GM21360 (cell line): ENCODE measurements around the gene MRGPRD.
"Not testable (repeated sequence)": the region's sequence is repeated elsewhere in the genome, so short reads cannot be mapped to it uniquely, and the experiment has no call there.

ENCODE experiments used
- ATAC-seq: cut with Tn5 transposase; IDR thresholded peaks from one replicate; pipeline ENCODE4 v1.9.1; 2021; ENCODE audit warnings: mild to moderate bottlenecking, moderate library complexity; ENCODE audit not compliant: unreplicated experiment

The MRGPRD gene

GRCh38 chr11:68994894-68995285, 14.1 kb upstream of the MRGPRD start:
- ATAC-seq: no peak

DNA sequence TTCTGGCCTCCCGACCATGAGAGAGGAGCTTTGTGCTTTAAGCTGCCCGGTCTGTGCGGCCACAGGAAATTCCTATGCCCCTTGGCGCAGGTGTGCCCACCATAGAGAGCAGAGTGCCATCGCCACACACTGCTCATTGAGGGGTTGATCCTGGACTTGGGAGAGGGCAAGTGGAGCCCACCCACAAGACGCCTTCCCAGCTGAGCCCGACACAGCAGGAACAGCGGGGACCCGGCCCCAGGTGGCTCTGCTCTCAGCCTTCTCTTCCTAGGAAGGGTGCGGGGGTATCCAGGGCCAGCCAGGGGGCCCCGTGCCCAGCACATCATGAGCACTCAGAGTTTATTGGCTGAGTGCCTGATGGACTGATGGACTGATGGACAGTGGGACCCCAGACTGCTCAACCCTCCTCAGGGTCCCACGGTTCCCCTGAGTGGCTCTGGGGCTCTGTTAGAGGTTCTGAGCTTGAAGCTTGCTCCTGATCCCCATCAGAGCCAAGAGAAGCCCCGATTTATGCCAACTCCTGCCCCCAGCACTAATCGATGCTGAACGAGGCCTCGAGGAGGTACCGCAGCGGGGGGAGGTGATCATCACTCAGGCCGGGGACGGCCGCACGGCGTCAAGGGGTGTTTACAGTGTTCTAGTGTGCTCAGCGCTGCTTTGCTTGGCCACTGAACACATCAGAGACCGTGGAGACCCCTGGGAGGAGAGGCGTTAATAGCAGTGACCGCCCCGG, 13.5 kb upstream of the MRGPRD start:
- ATAC-seq: no peak

DNA sequence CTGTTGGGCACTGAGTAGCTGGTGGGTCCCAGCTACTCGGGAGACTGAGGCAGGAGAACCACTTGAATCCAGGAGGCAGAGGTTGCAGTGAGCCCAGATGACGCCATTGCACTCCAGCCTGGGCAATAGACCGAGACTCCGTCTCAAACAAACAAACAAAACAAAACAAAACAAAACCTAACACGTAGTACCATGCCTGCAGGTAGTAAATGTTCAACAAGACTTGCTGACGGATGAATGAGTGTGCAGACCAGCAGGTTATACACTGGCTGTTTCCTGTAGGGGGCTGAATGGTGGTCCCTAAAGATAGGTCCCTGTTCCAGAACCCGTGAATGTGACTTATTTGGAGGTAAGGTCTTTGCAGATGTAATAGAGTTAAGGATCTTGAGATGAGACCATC, 12.8 kb upstream of the MRGPRD start:
- ATAC-seq: no peak

GRCh38 chr11:68992743-68993255, 12.0 kb upstream of the MRGPRD start:
- no peak for ATAC-seq

DNA sequence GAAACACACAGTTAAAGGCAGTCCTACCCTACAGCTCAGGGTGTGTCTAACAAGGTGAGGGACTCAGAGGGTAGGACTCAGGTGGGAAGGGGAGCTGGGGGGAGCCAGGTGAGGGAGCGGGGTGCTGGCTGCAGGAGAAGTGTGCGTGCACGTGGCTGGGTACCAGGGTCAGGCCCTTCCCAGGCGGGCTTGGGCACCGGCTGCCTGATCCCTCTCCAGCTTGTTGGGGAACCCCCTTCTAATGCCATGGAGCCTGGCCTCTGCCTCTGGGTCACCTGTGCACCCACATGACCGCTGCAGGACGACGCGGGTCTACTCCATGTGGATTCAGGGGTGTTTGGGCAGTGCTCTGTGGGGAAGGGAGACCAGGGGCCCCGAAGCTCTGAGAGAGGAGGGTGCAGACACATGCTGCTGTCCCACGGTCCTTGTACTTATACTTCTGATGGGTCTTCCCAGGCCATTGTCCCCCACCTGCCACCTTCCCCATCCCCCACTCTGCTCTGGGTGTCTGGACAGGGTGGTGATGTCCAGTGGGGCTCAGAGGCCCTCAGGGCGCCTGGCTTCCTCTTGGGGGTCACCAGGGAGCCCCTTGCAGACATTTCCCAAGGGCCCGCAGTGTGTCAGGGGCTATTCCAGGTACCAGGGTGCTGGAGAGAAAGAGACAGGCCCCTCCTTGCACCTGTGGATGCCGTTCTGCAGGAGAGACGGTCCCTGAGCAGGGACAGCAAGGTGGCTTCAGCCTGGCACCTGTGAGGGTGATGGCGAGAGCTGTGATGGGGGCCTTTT, 10.4 kb upstream of the MRGPRD start:
- no peak for ATAC-seq

DNA sequence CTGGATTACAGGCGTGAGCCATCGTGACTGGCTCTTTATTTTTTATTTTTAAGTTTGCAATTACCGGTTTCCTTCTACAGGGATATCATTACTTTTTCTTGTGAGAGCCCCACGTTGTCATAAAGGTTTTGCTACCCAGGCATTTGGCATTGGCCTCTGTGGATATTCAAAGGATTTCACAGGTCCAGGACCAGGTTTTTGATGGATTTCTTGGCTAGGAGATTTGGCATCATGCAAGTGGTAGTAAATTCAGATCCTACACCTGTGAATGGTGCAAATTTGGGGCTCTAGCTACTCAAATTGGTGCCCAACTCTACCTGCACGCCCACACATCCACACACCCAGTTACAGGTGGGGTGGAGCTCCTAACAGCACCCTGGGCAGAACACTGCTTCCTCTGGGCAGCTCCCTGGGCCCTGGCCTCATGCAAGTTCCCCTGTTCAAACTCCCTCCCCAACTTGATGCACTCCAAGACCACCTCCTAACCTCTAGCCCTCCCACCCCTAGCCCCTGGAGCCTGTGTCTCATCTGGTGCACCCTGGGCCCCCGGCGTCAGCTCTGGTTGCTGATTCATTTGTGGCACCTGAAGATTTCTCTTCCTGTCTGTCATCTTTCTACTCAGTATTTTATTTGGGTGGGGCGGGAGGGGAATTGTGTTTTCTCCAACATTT, 9.3 kb upstream of the MRGPRD start:
- ATAC-seq: no peak

GRCh38 chr11:68988491-68988890, 7.7 kb upstream of the MRGPRD start:
- no peak for ATAC-seq

- no peak for ATAC-seq
These were observed 6.4 kb upstream of the MRGPRD start for GRCh38 chr11:68987211-68987610.

GRCh38 chr11:68983801-68984200, 3.0 kb upstream of the MRGPRD start:
- no peak for ATAC-seq

DNA sequence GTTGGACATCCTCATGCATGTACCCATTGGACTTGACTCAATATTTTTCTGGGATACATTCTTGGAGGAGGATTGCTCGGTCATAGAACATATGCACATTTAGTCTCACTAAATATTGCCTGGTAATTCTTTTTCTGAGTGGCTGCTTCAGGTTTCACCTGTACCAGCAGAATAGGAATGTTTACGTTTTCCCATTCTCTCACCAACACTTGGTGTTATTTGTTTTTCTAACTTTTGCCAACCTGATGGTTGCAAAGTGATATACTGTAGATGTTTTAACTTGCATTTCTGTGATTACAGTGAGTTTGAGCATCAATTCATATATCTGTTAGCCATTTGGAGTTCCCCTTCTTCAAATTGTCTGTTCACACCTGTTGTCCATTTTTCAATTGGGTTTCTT, 1.3 kb upstream of the MRGPRD start:
- ATAC-seq: no peak

GRCh38 chr11:68979931-68980775, 633 bp downstream of the MRGPRD start:
- no peak for ATAC-seq

- ATAC-seq: no peak
These were observed 1.7 kb downstream of the MRGPRD start for GRCh38 chr11:68978931-68979594.

DNA sequence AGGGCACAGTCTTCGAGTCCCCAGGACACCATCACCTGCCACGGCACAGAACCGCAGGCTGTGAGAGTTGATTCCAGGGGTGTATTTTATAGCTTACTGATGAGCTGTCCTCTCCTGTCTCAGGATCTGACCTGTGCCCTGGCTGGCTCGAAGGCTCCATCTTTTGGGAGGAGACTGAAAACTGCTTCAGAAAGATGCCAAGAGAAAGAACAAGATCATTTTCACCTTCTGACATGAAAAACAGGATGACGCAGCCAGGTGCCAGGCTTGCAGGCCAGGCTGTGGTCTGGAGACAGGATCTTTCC, 2.2 kb downstream of the MRGPRD start:
- no peak for ATAC-seq

- no peak for ATAC-seq
These were observed 2.8 kb downstream of the MRGPRD start for GRCh38 chr11:68977781-68978625.

- no peak for ATAC-seq
These were observed 4.2 kb downstream of the MRGPRD start for GRCh38 chr11:68976563-68976962.

DNA sequence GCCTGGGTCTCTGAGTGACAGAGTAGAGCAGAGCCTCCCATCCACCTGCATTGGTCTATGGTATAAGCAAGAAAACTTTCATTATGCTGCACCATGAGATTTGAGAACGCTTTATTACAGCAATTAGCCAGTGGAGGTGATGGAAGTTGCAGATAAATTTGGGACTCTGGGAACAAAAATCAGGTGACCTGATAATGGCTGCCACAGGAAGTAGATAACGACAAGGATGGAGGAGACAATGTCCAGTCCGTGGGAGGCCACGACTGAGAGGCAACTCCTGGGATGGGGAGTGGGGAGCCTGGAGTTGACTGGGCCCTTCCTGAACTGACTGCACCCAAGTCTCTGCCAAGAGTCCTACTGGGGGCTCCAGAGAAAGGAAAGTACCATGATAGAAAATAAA, 4.7 kb downstream of the MRGPRD start:
- ATAC-seq: no peak

- ATAC-seq: no peak
These were observed 6.2 kb downstream of the MRGPRD start for GRCh38 chr11:68974421-68975194.

DNA sequence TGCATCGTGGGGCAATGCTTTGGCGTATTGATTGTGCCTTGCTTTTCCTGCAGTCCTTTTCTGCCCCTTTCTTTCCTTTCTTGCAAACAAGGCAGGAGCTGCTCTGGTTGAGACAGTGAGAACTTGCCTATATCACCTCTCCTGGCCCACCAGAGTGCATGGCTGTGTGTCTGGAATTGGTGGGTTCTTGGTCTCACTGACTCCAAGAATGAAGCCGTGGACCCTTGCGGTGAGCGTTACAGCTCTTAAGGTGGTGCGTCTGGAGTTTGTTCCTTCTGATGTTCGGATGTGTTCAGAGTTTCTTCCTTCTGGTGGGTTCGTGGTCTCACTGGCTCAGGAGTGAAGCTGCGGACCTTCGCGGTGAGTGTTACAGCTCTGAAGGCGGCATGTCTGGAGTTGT, 7.1 kb downstream of the MRGPRD start:
- ATAC-seq: not testable (repeated sequence)

DNA sequence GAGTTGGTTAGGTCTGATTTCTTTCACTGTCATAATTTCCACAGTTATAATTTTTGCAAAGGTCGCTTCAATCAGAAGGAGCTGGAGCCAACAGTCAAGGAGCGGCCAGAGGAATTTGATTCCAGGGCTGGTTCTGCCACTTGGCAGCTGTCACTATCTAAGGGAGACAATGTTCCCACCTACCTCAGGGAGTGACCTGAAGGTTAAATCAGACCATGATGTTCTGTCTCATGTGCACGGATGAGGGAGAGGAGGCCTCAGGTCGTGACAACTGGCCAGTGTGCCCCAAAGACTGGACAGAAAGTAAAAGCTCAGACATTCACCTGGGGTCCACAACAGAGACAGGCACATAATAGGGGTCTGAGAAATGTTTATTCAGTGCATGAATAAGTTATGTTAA, 7.6 kb downstream of the MRGPRD start:
- ATAC-seq: no peak
